Type B pancreatic cell (in vitro differentiated cells): ENCODE results near the gene NOA1. TPM values are rescaled to one million over a fixed set of nuclear protein-coding genes. Genes with fewer than 3 reads are reported as not detected.
A peak's percentile ranks its signal among the peaks of the same experiment; 100 is the strongest.

Source experiments
- DNase-seq: peaks from one replicate; pipeline ENCODE4 v3.0.0; 2021; ENCODE audit warnings: mixed read lengths; ENCODE audit not compliant: unreplicated experiment; ENCODE audit errors: extremely low spot score
- H3K27ac Mint-ChIP-seq: 2 replicates; pipeline ENCODE4 v1.8.0; 2021; ENCODE audit warnings: mild to moderate bottlenecking, mixed read lengths
- H3K27me3 Mint-ChIP-seq: 2 replicates; pipeline ENCODE4 v1.8.0; 2021; ENCODE audit warnings: mixed read lengths
- H3K36me3 Mint-ChIP-seq: 2 replicates; pipeline ENCODE4 v1.8.0; 2021; ENCODE audit warnings: mixed read lengths
- H3K4me1 Mint-ChIP-seq: one replicate; pipeline ENCODE4 v1.8.0; 2021; ENCODE audit warnings: mixed read lengths; ENCODE audit not compliant: unreplicated experiment
- H3K4me3 Mint-ChIP-seq: 2 replicates; pipeline ENCODE4 v1.8.0; 2021; ENCODE audit warnings: mild to moderate bottlenecking, mixed read lengths
- H3K9me3 Mint-ChIP-seq: 2 replicates; pipeline ENCODE4 v1.8.0; 2021; ENCODE audit warnings: mixed read lengths
- CTCF ChIP-seq: fragments of 200-600 bp; sonication (generic); conservative IDR thresholded peaks from 2 replicates; pipeline ENCODE4 v1.5.0; 2021; ENCODE audit warnings: antibody characterized with exemption, mild to moderate bottlenecking
- total RNA-seq: library from RNA; stranded (reverse); gene quantifications from 2 replicates; pipeline ENCODE4 v1.2.1, GENCODE V29; 2021; ENCODE audit warnings: low replicate concordance

The NOA1 gene
- total RNA-seq, 1 donor from 2014 or later: 23.2 TPM

- H3K36me3 Mint-ChIP-seq: peaks cover 21% of the 10 kb centered on the region
- DNase-seq: no peak
- H3K4me1 Mint-ChIP-seq: peaks cover 22% of the 10 kb centered on the region
- peak overlapping the region; percentile 100 for H3K4me3 Mint-ChIP-seq
- peak overlapping the region; percentile 29 for H3K27ac Mint-ChIP-seq
- H3K27me3 Mint-ChIP-seq: no peaks in the 10 kb centered on the region
- TF ChIP-seq CTCF: no peak
- H3K9me3 Mint-ChIP-seq: no peaks in the 10 kb centered on the region
Measured at GRCh38 chr4:56981795-56982201, 4.4 kb upstream of the NOA1 start.

GRCh38 chr4:56979421-56980072 is 2.1 kb upstream of the NOA1 start:
- TF ChIP-seq CTCF: no peak

GRCh38 chr4:56978750-56979303 is 1.4 kb upstream of the NOA1 start, which contains the start of gene POLR2B:
POLR2B (plus strand) TSS chr4:56978896; CDS start chr4:56978986, 90 bp downstream.
- TF ChIP-seq CTCF: no peak
- Mint-ChIP-seq H3K27me3 (no peaks in the 10 kb centered on the region), H3K36me3 (peaks cover 15% of the 10 kb centered on the region), H3K27ac (peak within 1 kb of the TSS; percentile 99), H3K4me1 (peaks cover 31% of the 10 kb centered on the region), H3K9me3 (peaks cover 2% of the 10 kb centered on the region), H3K4me3 (peak within 1 kb of the TSS; percentile 100)
- DNase-seq: peak; percentile 93

More at GRCh38 chr4:56979421-56980072, 2.1 kb upstream of the NOA1 start:
- no peak for DNase-seq
- Mint-ChIP-seq H3K36me3 (peaks cover 15% of the 10 kb centered on the region), H3K4me1 (peaks cover 28% of the 10 kb centered on the region), H3K9me3 (no peaks in the 10 kb centered on the region), H3K27ac (peak overlapping the region; percentile 99), H3K27me3 (no peaks in the 10 kb centered on the region), H3K4me3 (peak overlapping the region; percentile 100)

- peaks cover 25% of the 10 kb centered on the region for H3K4me1 Mint-ChIP-seq
- no peaks in the 10 kb centered on the region for H3K27me3 Mint-ChIP-seq
- peak; percentile 30 for TF ChIP-seq CTCF
- peaks cover 5% of the 10 kb centered on the region for H3K9me3 Mint-ChIP-seq
- peak overlapping the region; percentile 100 for H3K4me3 Mint-ChIP-seq
- DNase-seq: peak; percentile 75
- peaks cover 28% of the 10 kb centered on the region for H3K36me3 Mint-ChIP-seq
- H3K27ac Mint-ChIP-seq: peak overlapping the region; percentile 99
Measured at GRCh38 chr4:56976837-56977320, 527 bp downstream of the NOA1 start.

GRCh38 chr4:56976283-56976836 is 1.0 kb downstream of the NOA1 start:
- Mint-ChIP-seq H3K27me3 (no peaks in the 10 kb centered on the region), H3K4me3 (peak overlapping the region; percentile 100), H3K36me3 (peaks cover 27% of the 10 kb centered on the region), H3K4me1 (peaks cover 20% of the 10 kb centered on the region), H3K9me3 (peaks cover 5% of the 10 kb centered on the region), H3K27ac (peak overlapping the region; percentile 89)
- TF ChIP-seq CTCF: no peak
- no peak for DNase-seq
